Measurements from ENCODE around the gene ZCCHC8. TPM values are rescaled to one million over a fixed set of nuclear protein-coding genes. Genes with fewer than 3 reads are reported as not detected.
"Not testable (repeated sequence)": the region's sequence is repeated elsewhere in the genome, so short reads cannot be mapped to it uniquely, and the experiment has no call there.

The ZCCHC8 gene
- total RNA-seq, 1 experiment from 2014 or later, result 35.3 TPM

DNA sequence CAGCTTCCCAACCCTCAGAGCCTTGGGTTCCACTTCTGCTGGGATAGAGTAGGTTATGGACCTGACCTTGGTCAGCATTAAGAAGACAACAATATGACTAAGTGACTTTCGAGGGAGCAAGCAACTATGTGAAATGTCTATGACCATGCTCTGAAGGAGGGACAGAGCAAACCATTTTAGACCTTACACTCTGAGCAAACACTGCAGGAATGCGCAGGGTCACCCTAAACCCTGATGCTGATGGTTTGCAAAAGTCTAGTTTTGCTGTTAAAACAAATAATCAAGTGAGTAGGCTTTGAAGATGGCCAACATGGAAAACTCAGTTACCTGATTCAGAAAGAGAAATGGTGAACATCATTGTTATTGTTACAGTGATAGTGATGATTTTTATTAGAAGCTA is 8.7 kb downstream of the ZCCHC8 start:
- Histone ChIP-seq H3K36me3 (ENCODE audit: insufficient read depth, low read length) (peaks cover 55% of the 10 kb centered on the region), H2AFZ (ENCODE audit: low read length) (no peak overlapping the region)
- DNase-seq, result no peak

DNA sequence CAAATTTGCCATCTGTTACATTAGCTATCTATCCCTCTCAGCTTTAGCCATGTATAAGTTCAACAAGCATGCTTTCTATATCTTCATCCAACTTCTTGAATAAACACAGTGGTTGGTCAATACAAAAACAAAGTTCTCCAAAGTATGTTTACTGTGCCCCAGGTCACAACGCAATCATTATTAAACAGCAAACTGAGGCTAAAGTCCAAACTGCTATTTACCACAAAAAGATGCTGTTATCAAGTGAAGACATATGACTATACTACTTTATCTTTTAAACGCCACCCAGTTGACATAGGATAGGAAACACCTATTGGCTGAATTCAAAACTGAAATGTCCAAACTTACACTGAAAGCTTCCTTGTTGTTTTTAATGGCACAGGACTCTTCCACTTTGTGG is 11.7 kb downstream of the ZCCHC8 start:
- Histone ChIP-seq H3K4me1 (ENCODE audit: low read length) (peaks cover 16% of the 10 kb centered on the region), H2AFZ (ENCODE audit: low read length) (no peak overlapping the region), H4K20me1 (ENCODE audit: insufficient read depth, low read depth, low read length) (no peaks in the 10 kb centered on the region), H3K27me3 (ENCODE audit: low read length) (no peaks in the 10 kb centered on the region), H3K9ac (ENCODE audit: low read length) (no peak overlapping the region), H3K4me2 (ENCODE audit: low read depth, low read length, poor library complexity, severe bottlenecking) (no peak overlapping the region), H3K27ac (ENCODE audit: low read length) (no peak overlapping the region), H3K36me3 (ENCODE audit: insufficient read depth, low read length) (peaks cover 58% of the 10 kb centered on the region), H3K79me2 (ENCODE audit: low read length) (peaks cover 42% of the 10 kb centered on the region), H3K9me3 (ENCODE audit: low read length) (no peaks in the 10 kb centered on the region), H3K4me3 (ENCODE audit: low read length) (no peak overlapping the region), H3K9me2 (replicated peaks; ENCODE audit: insufficient read depth, low read length) (no peaks in the 10 kb centered on the region)
- no peak for DNase-seq

More for the DNA sequence above, 8.7 kb downstream of the ZCCHC8 start:
- Histone ChIP-seq H3K4me1 (ENCODE audit: low read length) (peaks cover 23% of the 10 kb centered on the region), H3K4me3 (ENCODE audit: low read length) (no peak overlapping the region), H3K27me3 (ENCODE audit: low read length) (no peaks in the 10 kb centered on the region), H3K79me2 (ENCODE audit: low read length) (peaks cover 56% of the 10 kb centered on the region), H3K9me3 (ENCODE audit: low read length) (no peaks in the 10 kb centered on the region), H3K9ac (ENCODE audit: low read length) (no peak overlapping the region), H3K4me2 (ENCODE audit: low read depth, low read length, poor library complexity, severe bottlenecking) (no peak overlapping the region), H4K20me1 (ENCODE audit: insufficient read depth, low read depth, low read length) (no peaks in the 10 kb centered on the region), H3K9me2 (replicated peaks; ENCODE audit: insufficient read depth, low read length) (no peaks in the 10 kb centered on the region), H3K27ac (ENCODE audit: low read length) (no peak overlapping the region)

- H3K9me3 ChIP-seq (ENCODE audit: low read length); DNase-seq; H3K9me2 ChIP-seq (replicated peaks; ENCODE audit: insufficient read depth, low read length); H4K20me1 ChIP-seq (ENCODE audit: insufficient read depth, low read depth, low read length); H2AFZ ChIP-seq (ENCODE audit: low read length); H3K9ac ChIP-seq (ENCODE audit: low read length); H3K4me3 ChIP-seq (ENCODE audit: low read length); H3K27ac ChIP-seq (ENCODE audit: low read length); H3K4me2 ChIP-seq (ENCODE audit: low read depth, low read length, poor library complexity, severe bottlenecking); H3K27me3 ChIP-seq (ENCODE audit: low read length): not testable (repeated sequence)
- Histone ChIP-seq H3K79me2 (ENCODE audit: low read length) (peaks cover 35% of the 10 kb centered on the region), H3K4me1 (ENCODE audit: low read length) (peaks cover 12% of the 10 kb centered on the region), H3K36me3 (ENCODE audit: insufficient read depth, low read length) (peaks cover 60% of the 10 kb centered on the region)
Observed at GRCh38 chr12:122487807-122488206, 12.9 kb downstream of the ZCCHC8 start.

DNA sequence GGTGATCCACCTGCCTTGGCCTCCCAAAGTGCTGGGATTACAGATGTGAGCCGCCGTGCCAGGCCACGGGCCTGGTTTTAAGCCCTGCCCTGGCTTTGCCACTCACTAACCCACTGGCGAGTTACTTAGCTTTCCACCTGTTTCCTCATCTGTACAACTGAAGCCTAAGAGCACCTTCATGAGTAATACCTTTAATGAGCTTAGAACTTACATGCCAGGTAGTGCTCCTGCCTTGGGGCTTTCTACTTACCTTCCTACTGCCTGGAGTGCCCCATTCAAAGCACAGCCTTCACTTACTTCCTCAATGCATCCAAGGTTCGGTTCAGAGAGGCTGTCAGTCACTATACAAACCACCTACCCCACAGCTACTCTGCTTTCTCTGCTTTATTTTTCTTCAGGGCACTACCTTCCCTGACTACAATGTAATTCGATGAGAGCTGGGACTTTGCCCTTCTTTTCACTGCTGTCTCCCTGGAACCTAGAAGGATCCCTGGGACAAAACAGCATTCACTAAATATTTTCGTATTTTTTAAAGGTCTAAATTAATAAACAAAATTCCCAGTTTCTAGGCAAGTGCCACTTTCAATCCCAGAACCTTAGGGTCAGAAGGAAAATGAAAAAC is 13.8 kb downstream of the ZCCHC8 start:
- H3K9ac ChIP-seq (ENCODE audit: low read length), result no peak overlapping the region
- peaks cover 59% of the 10 kb centered on the region for H3K36me3 ChIP-seq (ENCODE audit: insufficient read depth, low read length)
- peaks cover 12% of the 10 kb centered on the region for H3K4me1 ChIP-seq (ENCODE audit: low read length)
- H3K27ac ChIP-seq (ENCODE audit: low read length), result no peak overlapping the region
- no peak overlapping the region for H2AFZ ChIP-seq (ENCODE audit: low read length)
- H3K4me2 ChIP-seq (ENCODE audit: low read depth, low read length, poor library complexity, severe bottlenecking), result no peak overlapping the region
- no peak for DNase-seq
- H3K27me3 ChIP-seq (ENCODE audit: low read length), result no peaks in the 10 kb centered on the region
- H3K9me3 ChIP-seq (ENCODE audit: low read length), result no peaks in the 10 kb centered on the region
- H3K79me2 ChIP-seq (ENCODE audit: low read length), result peaks cover 26% of the 10 kb centered on the region
- H4K20me1 ChIP-seq (ENCODE audit: insufficient read depth, low read depth, low read length), result no peaks in the 10 kb centered on the region
- H3K9me2 ChIP-seq (replicated peaks; ENCODE audit: insufficient read depth, low read length), result no peaks in the 10 kb centered on the region
- no peak overlapping the region for H3K4me3 ChIP-seq (ENCODE audit: low read length)

- not testable (repeated sequence) for H4K20me1 ChIP-seq (ENCODE audit: insufficient read depth, low read depth, low read length); H3K9ac ChIP-seq (ENCODE audit: low read length); H3K27me3 ChIP-seq (ENCODE audit: low read length); H3K9me3 ChIP-seq (ENCODE audit: low read length); H3K27ac ChIP-seq (ENCODE audit: low read length); H2AFZ ChIP-seq (ENCODE audit: low read length); H3K4me2 ChIP-seq (ENCODE audit: low read depth, low read length, poor library complexity, severe bottlenecking); H3K9me2 ChIP-seq (replicated peaks; ENCODE audit: insufficient read depth, low read length); H3K4me3 ChIP-seq (ENCODE audit: low read length)
- DNase-seq, result peak; percentile 52
- H3K4me1 ChIP-seq (ENCODE audit: low read length), result peaks cover 12% of the 10 kb centered on the region
- H3K36me3 ChIP-seq (ENCODE audit: insufficient read depth, low read length), result peaks cover 61% of the 10 kb centered on the region
- H3K79me2 ChIP-seq (ENCODE audit: low read length), result peaks cover 23% of the 10 kb centered on the region
Observed at GRCh38 chr12:122486360-122486759, 14.4 kb downstream of the ZCCHC8 start.

GRCh38 chr12:122484385-122484784 is 16.3 kb downstream of the ZCCHC8 start:
- H4K20me1 ChIP-seq (ENCODE audit: insufficient read depth, low read depth, low read length); H3K9ac ChIP-seq (ENCODE audit: low read length); H3K9me2 ChIP-seq (replicated peaks; ENCODE audit: insufficient read depth, low read length); H3K9me3 ChIP-seq (ENCODE audit: low read length); H3K4me3 ChIP-seq (ENCODE audit: low read length); H3K4me2 ChIP-seq (ENCODE audit: low read depth, low read length, poor library complexity, severe bottlenecking); DNase-seq; H3K27ac ChIP-seq (ENCODE audit: low read length); H2AFZ ChIP-seq (ENCODE audit: low read length); H3K27me3 ChIP-seq (ENCODE audit: low read length): not testable (repeated sequence)
- H3K79me2 ChIP-seq (ENCODE audit: low read length), result peaks cover 15% of the 10 kb centered on the region
- peaks cover 66% of the 10 kb centered on the region for H3K36me3 ChIP-seq (ENCODE audit: insufficient read depth, low read length)
- H3K4me1 ChIP-seq (ENCODE audit: low read length), result peaks cover 12% of the 10 kb centered on the region

DNA sequence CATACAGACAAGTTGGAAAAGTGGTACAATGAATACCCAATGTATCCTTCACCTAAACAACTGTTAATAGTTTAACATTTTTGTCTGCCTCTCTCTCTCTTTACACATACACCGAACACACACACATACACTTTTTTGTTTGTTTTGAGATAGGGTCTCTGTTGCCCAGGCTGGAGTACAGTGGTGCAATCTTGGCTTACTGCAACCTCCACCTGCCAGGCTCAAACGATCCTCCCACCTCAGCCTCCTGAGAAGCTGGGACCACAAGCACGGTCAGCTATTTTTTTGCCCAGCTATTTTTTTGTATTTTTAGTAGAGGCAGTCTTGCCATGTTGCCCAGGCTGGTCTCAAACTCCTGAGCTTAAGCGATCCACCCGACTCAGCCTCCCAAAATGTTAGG is 16.8 kb downstream of the ZCCHC8 start:
- Histone ChIP-seq H4K20me1 (ENCODE audit: insufficient read depth, low read depth, low read length) (no peaks in the 10 kb centered on the region), H3K27me3 (ENCODE audit: low read length) (no peaks in the 10 kb centered on the region), H3K4me3 (ENCODE audit: low read length) (no peak overlapping the region), H3K79me2 (ENCODE audit: low read length) (peaks cover 11% of the 10 kb centered on the region), H3K9me2 (replicated peaks; ENCODE audit: insufficient read depth, low read length) (no peaks in the 10 kb centered on the region), H3K4me1 (ENCODE audit: low read length) (peaks cover 12% of the 10 kb centered on the region), H3K36me3 (ENCODE audit: insufficient read depth, low read length) (peaks cover 64% of the 10 kb centered on the region), H3K4me2 (ENCODE audit: low read depth, low read length, poor library complexity, severe bottlenecking) (no peak overlapping the region), H3K27ac (ENCODE audit: low read length) (no peak overlapping the region), H2AFZ (ENCODE audit: low read length) (no peak overlapping the region), H3K9me3 (ENCODE audit: low read length) (no peaks in the 10 kb centered on the region), H3K9ac (ENCODE audit: low read length) (no peak overlapping the region)
- no peak for DNase-seq

DNA sequence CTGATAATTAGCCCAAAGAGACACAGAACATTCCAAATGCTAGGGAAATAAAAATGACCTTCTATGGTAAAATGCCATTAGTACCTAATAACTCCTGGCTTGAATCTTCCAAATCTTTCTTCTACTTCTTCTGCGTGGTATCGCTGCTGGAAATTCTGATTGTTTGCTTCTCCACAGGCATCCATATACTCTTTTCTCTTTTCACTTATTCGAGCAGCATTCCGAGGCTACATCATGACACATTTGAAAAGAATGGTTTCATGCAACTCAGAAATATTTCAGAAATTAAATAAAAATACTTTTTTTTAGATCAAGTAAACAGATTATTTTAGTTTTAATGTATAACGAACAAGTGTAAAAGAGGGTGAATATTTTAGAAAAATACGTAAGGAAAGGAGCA is 18.9 kb downstream of the ZCCHC8 start:
- peaks cover 9% of the 10 kb centered on the region for H3K79me2 ChIP-seq (ENCODE audit: low read length)
- no peak overlapping the region for H3K27ac ChIP-seq (ENCODE audit: low read length)
- H3K4me2 ChIP-seq (ENCODE audit: low read depth, low read length, poor library complexity, severe bottlenecking), result no peak overlapping the region
- peaks cover 5% of the 10 kb centered on the region for H3K4me1 ChIP-seq (ENCODE audit: low read length)
- no peak overlapping the region for H3K4me3 ChIP-seq (ENCODE audit: low read length)
- no peak overlapping the region for H3K9ac ChIP-seq (ENCODE audit: low read length)
- no peaks in the 10 kb centered on the region for H4K20me1 ChIP-seq (ENCODE audit: insufficient read depth, low read depth, low read length)
- H3K36me3 ChIP-seq (ENCODE audit: insufficient read depth, low read length), result peaks cover 61% of the 10 kb centered on the region
- DNase-seq, result no peak
- H3K9me3 ChIP-seq (ENCODE audit: low read length), result no peaks in the 10 kb centered on the region
- H2AFZ ChIP-seq (ENCODE audit: low read length), result no peak overlapping the region
- no peaks in the 10 kb centered on the region for H3K9me2 ChIP-seq (replicated peaks; ENCODE audit: insufficient read depth, low read length)
- H3K27me3 ChIP-seq (ENCODE audit: low read length), result no peaks in the 10 kb centered on the region

All from Karpas-422 (cell line).